Loucy (cell line): ENCODE data around the gene SRRM5.
"Not testable (repeated sequence)": the region's sequence is repeated elsewhere in the genome, so short reads cannot be mapped to it uniquely, and the experiment has no call there.

ENCODE experiments used
- H2AFZ ChIP-seq: fragments of 200-600 bp; sonication (generic); 2 replicates; pipeline ENCODE4 v1.6.0; 2016; ENCODE audit warnings: antibody characterized with exemption, mild to moderate bottlenecking, low read length, moderate library complexity
- H3F3A ChIP-seq: fragments of 200-600 bp; 2 replicates; pipeline ENCODE4 v1.6.0; 2016; ENCODE audit warnings: antibody characterized with exemption, low read depth, mild to moderate bottlenecking
- H3K27me3 ChIP-seq: fragments of 200-600 bp; sonication (generic); 2 replicates; pipeline ENCODE4 v1.6.1; 2014; ENCODE audit warnings: low read length, mild to moderate bottlenecking; ENCODE audit not compliant: insufficient read depth, poor library complexity, severe bottlenecking
- H3K36me3 ChIP-seq: fragments of 200-600 bp; sonication (generic); 2 replicates; pipeline ENCODE4 v1.6.1; 2016; ENCODE audit warnings: low read length; ENCODE audit not compliant: insufficient read depth
- H3K4me1 ChIP-seq: fragments of 200-600 bp; sonication (generic); 2 replicates; pipeline ENCODE4 v1.5.1; 2014; ENCODE audit warnings: low read length, mild to moderate bottlenecking; ENCODE audit not compliant: insufficient read depth, poor library complexity, severe bottlenecking
- H3K4me2 ChIP-seq: fragments of 200-600 bp; sonication (generic); 2 replicates; pipeline ENCODE4 v1.6.0; 2014; ENCODE audit warnings: antibody characterized with exemption, low read length, low read depth, mild to moderate bottlenecking; ENCODE audit not compliant: poor library complexity, severe bottlenecking
- H3K4me3 ChIP-seq: fragments of 200-600 bp; sonication (generic); 2 replicates; pipeline ENCODE4 v1.5.1; 2014; ENCODE audit warnings: low read length, mild to moderate bottlenecking, mixed read lengths; ENCODE audit not compliant: poor library complexity, severe bottlenecking
- H3K79me2 ChIP-seq: fragments of 200-600 bp; sonication (generic); 2 replicates; pipeline ENCODE4 v1.6.1; 2014; ENCODE audit warnings: low read length; ENCODE audit not compliant: insufficient read depth
- H3K9ac ChIP-seq: fragments of 200-600 bp; sonication (generic); 2 replicates; pipeline ENCODE4 v1.6.0; 2014; ENCODE audit warnings: mild to moderate bottlenecking, low read depth, low read length, moderate library complexity; ENCODE audit not compliant: poor library complexity, severe bottlenecking
- H3K9me2 ChIP-seq: fragments of 200-600 bp; sonication (generic); replicated peaks from 2 replicates; pipeline ENCODE4 v1.6.1; 2016; ENCODE audit warnings: low read depth, low read length, mixed read lengths
- H3K9me3 ChIP-seq: fragments of 200-600 bp; sonication (generic); 2 replicates; pipeline ENCODE4 v1.6.1; 2014; ENCODE audit warnings: mild to moderate bottlenecking, antibody characterized with exemption, low read length, low read depth; ENCODE audit not compliant: insufficient read depth
- H4K20me1 ChIP-seq: fragments of 200-600 bp; sonication (generic); 2 replicates; pipeline ENCODE4 v1.6.0; 2014; ENCODE audit warnings: antibody characterized with exemption, low read length, mild to moderate bottlenecking; ENCODE audit not compliant: insufficient read depth, poor library complexity, severe bottlenecking
- CTCF ChIP-seq: fragments of 200-600 bp; sonication (generic); conservative IDR thresholded peaks from 2 replicates; pipeline ENCODE4 v1.5.1; 2014; ENCODE audit warnings: mild to moderate bottlenecking, antibody characterized with exemption, low read length
- EZH2phosphoT487 ChIP-seq: fragments of 200-600 bp; IDR thresholded peaks from 2 replicates; pipeline ENCODE4 v1.6.1; 2018; ENCODE audit warnings: antibody characterized with exemption, mild to moderate bottlenecking, moderate library complexity, borderline replicate concordance

Gene SRRM5

GRCh38 chr19:43634872-43635560 is 23.1 kb downstream of the SRRM5 start:
- no peaks in the 10 kb centered on the region for H3K9me2 ChIP-seq
- H3F3A ChIP-seq: no peaks in the 10 kb centered on the region
- TF ChIP-seq CTCF: no peak
- no peak for TF ChIP-seq EZH2phosphoT487
- peaks cover 9% of the 10 kb centered on the region for H3K4me1 ChIP-seq
- no peak overlapping the region for H2AFZ ChIP-seq
- no peak overlapping the region for H3K4me3 ChIP-seq
- H3K9me3 ChIP-seq: no peaks in the 10 kb centered on the region
- no peaks in the 10 kb centered on the region for H3K36me3 ChIP-seq
- no peaks in the 10 kb centered on the region for H3K27me3 ChIP-seq
- no peak overlapping the region for H3K4me2 ChIP-seq
- no peak overlapping the region for H3K9ac ChIP-seq
- no peaks in the 10 kb centered on the region for H3K79me2 ChIP-seq
- no peaks in the 10 kb centered on the region for H4K20me1 ChIP-seq

GRCh38 chr19:43635561-43635940 is 23.7 kb downstream of the SRRM5 start:
- not testable (repeated sequence) for H3K9me2 ChIP-seq, H3K4me2 ChIP-seq, H3K36me3 ChIP-seq, H2AFZ ChIP-seq, H3K79me2 ChIP-seq, H3F3A ChIP-seq, H3K9me3 ChIP-seq, H3K9ac ChIP-seq, H3K27me3 ChIP-seq, H4K20me1 ChIP-seq, H3K4me3 ChIP-seq
- H3K4me1 ChIP-seq: peaks cover 12% of the 10 kb centered on the region

GRCh38 chr19:43636121-43636683 is 24.3 kb downstream of the SRRM5 start:
- Histone ChIP-seq H3K9me3 (no peaks in the 10 kb centered on the region), H3K4me1 (peaks cover 12% of the 10 kb centered on the region), H4K20me1 (no peaks in the 10 kb centered on the region), H3K27me3 (no peaks in the 10 kb centered on the region), H2AFZ (no peak overlapping the region), H3K4me3 (no peak overlapping the region), H3K36me3 (no peaks in the 10 kb centered on the region), H3K9me2 (no peaks in the 10 kb centered on the region), H3K79me2 (no peaks in the 10 kb centered on the region), H3F3A (no peaks in the 10 kb centered on the region), H3K4me2 (no peak overlapping the region), H3K9ac (no peak overlapping the region)
- TF ChIP-seq CTCF (no peak), EZH2phosphoT487 (no peak)
